NOMO-1 treated with dmso at 0.1 percent for 144 hours (cell line): Measurements from ENCODE around the gene ROBO1.
"Not testable (repeated sequence)": the region's sequence is repeated elsewhere in the genome, so short reads cannot be mapped to it uniquely, and the experiment has no call there.

Experiments used
- DNase-seq: peaks from one replicate; lab custom pipeline; 2025; ENCODE audit not compliant: unreplicated experiment; lab: John Stamatoyannopoulos, UW

Gene ROBO1

DNA sequence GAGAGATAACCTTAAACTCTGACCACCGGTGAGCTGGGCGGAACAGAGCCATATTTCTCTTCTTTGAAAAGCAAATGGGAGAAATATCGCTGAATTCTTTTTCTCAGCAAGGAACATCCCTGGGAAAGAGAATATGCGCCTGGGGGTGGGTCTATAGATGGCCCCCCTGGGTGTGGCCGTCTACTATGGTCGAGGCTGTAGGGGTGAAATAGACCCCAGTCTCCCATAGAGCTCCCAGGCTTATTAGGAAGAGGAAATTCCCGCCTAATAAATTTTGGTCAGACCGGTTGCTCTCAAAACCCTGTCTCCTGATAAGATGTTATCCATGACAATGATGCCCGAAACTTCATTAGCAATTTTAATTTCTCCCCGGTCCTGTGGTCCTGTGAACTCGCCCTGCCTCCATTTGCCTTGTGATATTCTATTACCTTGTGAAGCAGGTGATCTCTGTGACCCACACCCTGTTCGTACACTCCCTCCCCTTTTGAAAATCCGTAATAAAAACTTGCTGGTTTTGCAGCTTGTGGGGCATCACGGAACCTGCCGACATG is 441.9 kb downstream of the ROBO1 start:
- not testable (repeated sequence) for DNase-seq

DNA sequence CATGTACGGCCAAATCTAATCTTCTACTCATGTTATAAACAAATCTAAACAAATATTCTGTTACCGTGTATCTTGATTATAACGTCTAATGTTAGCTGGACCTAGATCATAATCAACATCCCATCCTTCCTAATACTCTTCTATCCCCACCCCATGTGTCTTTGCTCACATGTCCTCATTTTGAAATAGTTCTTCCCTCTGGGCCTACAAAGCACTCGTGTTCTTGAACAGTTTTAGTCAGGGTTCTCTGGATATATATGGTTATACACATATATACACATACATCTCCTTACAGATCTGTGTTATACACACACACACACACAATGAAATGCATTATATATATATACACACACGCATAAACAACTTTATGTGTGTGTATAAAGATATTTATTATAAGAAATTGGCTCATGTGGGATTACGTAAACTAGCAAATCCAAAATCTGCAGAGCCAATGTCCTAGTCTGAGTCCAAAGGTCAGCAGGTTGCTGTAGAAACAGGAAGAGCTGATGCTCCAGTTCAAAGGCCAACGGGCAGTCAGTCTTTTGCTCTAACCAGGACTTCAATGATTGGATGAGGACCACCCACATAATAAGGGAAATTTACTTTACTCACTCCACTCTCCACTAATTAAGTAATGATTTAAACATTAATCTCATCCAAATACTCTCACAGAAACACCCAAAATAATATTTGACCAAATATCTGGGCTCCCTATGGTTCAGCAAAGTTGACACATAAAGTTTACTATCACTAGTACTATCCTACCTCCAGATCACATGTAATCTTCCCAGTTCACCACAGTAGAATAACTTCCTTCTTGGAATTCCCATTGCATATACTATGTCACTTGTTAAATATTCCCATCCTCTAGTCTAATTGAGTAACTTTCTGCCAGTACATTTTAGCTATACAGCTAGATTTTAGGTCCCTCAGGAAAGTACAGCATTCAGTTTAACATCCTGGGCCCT is 450.0 kb downstream of the ROBO1 start:
- DNase-seq: no peak

DNA sequence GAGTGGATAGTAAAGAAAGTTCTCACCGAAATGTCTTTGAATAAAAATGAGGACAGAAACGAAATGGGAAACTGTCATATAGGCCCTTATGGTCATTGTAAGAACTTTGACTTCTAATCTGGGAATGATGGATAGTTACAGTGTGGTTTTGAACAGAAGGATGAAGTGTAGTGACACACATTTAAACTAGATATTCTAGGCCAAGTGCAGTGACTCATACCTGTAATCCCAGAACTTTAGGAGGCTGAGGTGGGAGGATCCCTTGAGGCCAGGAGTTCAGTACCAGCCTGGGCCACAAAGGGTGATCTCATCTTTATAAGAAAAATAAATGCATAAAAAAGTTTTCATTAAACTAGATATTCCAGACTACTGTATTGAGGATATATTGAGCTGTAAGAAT is 452.8 kb downstream of the ROBO1 start:
- no peak for DNase-seq

DNA sequence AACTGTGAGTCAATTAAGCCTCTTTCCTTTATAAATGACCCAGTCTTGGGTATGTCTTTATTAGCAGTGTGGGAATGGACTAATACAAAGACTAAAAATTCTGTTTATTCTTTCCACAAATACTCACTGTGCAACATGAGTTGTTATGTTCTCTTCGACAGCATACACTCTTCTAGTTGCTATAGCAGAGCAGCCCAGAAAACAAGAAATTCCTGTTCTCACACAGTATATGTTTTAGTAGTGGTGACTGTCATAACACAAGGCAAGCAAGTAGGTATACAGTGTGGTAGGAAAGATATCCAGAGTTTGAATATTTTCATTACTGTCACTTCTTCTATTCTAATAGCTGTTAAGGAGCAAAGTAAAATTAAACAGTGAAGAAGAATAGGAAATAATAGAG is 453.3 kb downstream of the ROBO1 start:
- DNase-seq: no peak

DNA sequence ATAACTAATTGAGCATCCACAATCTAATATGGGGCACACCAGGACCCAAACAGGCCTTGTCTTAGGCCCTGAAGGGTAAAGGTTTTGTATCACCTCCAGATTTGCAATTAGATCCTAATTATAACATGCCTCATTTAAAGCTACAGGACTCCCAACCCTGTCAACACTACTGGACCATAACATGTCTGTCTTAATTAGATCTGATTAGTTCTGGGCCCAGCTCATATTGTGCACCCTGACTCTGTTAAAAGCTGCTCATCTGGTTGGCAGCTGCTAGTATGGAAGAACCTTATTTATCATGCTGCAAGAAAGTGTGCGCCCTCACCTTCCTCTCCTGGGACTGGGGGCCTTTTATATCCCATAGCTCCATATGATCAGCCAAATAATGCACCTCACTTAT is 457.8 kb downstream of the ROBO1 start:
- DNase-seq: no peak

DNA sequence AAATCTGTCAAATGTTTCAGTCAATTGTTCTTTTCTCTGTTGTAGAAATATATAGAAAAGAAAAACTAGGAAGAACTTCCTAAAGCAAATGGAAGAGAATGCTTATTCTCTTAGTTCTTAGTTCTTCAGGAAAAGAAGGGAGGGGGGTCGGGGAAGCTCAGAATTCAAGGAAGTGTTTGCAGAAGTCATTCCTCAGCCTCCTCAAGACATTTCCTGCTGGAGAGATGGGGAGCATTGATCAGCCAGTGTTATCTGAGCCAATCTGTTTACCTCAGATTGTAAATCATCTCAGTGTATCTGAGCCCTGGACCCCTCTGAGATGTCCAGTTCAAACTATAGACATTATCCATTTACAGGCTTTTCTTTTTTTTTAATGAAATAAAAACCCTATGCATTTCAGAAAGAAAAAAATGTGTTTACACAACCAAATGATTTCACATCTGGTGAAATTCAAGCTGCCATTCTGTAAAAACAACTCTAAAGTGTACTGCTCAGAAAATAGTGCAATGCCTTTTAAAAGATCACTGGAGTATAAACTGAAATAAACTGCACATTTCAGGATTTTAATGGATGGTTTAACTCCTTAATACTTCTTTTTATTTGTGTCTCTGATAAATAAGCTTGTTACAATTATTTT is 460.7 kb downstream of the ROBO1 start:
- no peak for DNase-seq

DNA sequence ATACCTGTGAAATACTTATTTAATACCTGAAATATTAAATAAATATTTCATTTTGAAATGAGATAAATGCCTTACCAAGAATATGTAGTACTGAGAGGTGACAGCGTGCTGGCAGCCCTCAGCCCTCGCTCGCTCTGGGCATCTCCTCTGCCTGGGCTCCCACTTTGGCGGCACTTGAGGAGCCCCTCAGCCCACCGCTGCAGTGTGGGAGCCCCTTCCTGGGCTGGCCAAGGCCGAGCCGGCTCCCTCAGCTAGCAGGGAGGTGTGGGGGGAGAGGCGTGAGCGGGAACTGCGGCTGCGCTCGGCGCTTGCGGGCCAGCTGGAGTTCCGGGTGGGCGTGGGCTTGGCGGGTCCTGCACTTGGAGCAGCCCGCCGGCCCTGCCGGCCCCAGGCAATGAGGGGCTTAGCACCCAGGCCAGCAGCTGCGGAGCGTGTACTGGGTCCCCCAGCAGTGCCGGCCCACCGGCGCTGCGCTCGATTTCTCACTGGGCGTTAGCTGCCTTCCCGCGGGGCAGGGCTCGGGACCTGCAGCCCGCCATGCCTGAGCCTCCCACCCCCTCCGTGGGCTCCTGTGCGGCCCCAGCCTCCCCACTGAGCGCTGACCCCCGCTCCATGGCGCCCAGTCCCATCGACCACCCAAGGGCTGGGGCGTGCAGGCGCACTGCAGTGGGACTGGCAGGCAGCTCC is 467.7 kb downstream of the ROBO1 start:
- not testable (repeated sequence) for DNase-seq

DNA sequence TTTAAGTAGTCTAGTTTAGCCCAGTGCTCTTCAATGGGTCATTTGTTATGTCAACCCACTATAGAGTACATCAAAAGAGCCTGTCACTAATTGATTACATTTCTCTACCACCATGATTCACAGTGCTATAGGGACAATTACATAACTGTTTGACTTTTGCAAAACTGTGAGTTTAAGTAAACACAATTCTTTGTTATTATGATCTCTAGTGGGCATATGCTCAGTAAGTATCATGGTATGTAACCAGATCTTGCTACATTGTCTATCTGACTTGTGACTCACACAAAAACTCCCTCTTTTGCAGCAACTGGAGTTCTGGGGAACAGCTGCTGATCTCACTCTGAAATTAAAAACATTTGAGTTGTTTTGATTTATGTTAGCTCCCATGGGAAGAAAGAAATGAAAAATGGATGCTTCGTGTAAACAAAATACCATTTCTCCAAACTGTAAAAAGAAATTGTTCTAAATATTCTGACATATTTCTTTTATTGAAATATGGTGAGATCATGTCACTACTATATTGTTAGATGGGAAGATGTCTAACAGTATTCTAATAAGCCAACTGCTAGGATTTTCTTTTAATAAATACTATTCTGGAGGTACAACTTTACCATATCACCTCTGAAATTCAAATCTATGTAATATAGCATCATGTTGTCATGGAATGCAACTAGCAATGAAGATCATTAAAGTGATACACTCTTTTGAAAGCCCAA is 470.4 kb downstream of the ROBO1 start:
- DNase-seq: no peak

DNA sequence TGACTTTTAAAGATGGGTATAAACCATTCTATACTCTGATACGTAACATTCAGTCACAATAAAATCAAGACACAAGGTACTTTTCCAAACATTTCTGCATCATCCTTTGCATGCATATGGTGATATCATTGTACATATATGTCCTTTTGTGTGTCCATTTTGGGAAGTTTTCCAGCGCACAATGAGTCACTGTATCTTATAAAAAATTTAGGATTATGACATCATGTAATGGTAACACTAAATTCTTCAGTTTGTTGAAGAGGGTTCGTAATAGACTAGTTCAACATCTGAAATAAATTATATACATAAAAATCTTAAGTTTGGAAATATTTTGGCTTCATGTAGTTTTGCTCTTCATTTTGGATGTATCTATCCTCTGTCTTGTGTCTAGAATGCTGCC is 480.9 kb downstream of the ROBO1 start:
- no peak for DNase-seq

DNA sequence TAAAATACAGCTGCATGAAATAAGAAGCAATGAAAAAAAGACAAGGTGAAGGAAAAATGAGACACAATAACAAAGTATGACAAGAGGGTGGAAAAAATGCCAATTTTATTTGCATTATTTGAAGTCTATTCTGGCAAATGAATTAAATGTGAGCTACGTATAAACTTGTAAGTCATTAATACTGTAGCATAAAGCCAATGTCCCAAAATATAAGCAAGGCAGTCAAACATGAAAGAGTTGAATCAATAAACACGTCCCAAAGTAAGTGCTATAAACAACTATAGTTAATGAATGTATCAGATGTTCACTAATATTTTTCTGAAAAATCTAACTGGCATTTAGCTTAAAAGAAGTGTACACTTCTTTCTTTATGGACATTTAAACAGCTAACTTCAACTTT is 481.9 kb downstream of the ROBO1 start:
- no peak for DNase-seq

DNA sequence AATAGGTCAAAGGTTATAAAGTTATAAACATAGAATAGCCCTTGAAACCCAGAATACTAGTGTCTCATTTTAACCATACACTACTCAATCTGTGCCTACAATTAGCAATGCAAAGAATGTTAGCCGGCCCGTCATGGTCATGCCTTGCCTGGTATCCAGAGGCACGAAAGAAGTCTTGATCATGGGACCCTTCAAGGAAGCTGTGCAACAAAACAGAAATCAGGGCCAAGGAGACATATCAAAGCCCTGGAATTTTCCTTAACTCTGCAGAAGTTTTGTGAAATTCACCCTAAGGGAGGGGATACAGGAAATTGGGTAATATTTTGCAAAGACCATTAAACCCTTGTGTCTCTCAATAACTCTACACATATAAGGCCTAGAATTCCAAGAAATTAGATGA is 482.4 kb downstream of the ROBO1 start:
- DNase-seq: no peak

DNA sequence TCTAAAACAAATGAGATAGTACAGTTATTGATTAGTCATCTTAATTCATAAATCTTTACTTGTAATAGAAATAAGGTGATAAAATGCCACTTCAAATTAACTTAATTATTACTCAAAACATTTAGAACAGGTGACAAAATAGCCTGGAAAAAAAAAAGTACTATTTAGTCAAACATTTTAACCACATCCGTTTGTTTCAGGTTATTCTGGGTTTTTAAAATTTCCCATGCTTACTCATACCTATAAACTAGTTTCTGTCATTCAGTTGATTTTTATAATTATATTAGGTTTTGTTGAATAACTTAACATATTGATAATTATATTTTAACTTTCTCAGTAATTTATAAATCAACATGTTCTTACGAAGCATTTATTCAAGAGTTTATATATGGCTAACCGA is 483.0 kb downstream of the ROBO1 start:
- no peak for DNase-seq

DNA sequence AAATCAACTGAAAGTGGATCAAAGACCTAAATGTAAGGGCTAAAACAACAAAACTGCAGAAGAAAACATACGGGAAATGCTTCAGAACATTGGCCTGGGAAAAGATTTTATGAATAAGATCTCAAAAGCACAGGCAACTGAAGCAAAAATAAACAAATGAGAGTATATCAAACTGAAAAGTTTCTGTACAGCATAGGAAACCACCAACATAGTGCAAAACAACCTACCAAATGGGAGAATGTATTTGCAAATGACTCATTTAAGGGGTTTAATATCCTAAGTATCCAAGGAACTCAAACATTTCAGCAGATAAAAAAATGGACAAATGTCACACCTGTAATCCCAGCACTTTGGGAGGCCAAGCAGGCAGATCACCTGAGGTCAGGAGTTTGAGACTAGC is 489.1 kb downstream of the ROBO1 start:
- DNase-seq: no peak

DNA sequence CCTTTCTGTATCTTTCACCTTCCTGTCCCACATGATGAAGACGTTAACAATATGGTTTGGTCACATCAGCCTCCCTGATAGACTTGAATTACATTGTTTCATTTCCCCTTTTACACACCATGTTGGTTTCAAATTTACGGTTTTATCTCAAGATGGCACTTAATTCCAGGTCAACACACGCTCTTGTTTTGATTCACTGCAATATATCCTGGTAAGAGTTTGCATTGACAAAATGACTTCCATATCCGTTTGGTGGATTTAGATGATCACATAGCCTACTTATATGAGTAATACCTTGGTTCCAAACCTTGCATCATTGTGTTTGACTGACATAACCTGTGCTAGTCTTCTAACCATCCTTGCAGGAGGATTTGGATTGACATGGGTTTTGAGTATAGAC is 499.4 kb downstream of the ROBO1 start:
- DNase-seq: no peak

DNA sequence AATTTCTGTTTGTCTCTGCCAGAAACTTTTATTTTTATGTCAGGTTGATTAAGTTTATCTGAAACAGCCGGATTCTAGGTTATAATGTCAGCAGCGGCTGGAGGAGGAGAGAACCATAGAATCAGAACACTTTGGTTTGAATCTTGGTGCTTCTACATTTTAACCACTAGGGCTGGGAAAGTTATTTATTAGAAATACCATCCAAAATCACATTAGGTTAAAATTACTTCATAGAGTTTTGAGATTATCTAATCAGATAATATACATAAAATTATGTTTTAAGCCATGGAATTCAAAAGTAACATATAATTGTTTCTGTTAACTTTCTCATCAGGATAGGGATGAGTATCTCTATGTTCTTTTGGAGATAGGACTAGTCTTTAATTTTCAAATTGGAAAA is 502.9 kb downstream of the ROBO1 start:
- DNase-seq: no peak

DNA sequence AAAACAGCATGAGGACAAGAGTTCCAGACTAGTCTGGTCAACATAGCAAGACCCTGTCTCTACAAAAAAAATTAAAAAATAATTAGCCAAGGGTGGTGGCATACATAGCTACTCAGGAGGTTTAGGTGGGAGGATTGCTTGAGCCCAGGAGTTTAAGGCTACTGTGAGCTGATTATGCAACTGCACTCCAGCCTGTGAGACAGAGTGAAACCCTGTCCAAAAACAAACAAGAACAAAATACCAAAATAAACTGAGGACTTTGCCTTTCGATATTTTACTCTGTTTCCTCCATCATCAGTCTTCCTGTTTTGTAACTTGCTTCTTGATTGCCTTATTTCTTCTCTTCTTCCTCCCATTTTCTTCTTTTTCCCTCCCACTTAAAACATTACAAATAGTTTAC is 504.4 kb downstream of the ROBO1 start:
- DNase-seq: no peak

DNA sequence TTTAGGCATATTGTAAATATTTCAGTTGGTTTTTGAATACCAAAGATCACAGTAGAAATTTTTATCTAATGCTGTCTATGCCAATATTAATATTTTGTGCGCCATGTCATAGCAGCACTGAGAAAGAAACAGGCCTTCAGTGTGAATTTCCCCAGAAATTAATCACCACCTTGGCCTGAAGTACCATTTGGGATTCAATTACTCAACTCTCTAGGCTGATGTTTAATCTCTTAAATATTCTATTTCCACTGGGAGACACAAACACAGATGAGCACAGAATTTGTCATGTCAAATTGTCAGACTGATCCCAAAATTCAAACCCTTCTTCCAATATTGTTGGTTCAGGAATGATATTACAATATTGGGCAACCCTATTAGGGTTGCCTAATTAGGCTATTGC is 509.3 kb downstream of the ROBO1 start:
- DNase-seq: no peak

DNA sequence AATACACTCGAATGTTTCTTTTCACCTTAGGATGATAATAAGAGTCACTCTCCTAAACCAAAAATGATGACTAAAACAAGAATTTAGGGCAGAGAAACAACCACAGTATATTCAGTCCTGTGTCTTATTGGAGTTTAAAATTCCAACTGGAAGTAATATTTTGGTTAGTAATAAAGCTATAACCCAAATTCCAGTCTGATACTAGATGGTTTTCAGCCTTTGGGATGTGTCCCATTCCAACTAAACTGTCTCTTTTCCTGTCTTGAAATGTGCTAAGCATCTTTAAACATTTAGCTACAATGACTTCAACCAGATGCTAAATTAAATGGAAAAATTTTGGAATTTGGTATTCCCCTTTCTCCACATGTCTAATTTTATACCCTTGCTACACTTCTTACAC is 510.0 kb downstream of the ROBO1 start:
- no peak for DNase-seq

DNA sequence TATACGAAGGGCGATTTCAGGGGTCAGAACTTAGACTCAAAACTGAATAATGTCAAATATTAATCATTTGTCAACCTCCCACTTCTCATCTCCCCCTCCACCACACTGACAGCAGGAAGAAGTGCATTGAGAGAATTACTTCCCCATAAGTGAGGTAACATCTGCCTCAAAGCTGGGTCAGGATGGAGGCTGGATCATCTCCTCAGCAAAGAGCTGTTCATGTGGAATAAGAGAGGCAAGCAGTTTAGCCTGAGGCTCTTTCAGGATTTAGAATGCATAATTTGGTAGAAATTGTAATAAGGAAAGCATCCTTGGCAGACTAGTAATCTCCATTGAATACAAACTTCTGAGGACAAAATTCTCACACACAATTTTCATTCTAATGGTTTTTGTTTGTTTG is 512.1 kb downstream of the ROBO1 start:
- DNase-seq: peak; percentile 17

DNA sequence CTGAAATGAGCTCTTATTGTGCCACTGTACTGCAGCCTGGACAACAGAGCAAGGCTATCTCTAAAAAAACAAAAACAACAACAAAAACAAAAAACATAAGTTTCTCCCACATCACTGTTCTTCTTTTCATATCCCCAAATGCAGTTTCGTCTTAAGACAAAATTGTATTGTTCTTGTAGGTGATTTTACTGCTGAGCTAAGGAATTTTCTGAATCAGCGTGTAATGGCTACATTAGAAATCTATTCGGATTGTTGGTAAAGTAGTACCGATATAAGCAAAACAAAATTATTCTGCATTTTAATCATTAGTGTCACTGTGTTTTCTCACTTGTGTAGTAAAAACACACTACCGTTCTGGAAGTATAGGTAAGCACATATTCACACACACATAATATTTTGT is 512.5 kb downstream of the ROBO1 start:
- no peak for DNase-seq

DNA sequence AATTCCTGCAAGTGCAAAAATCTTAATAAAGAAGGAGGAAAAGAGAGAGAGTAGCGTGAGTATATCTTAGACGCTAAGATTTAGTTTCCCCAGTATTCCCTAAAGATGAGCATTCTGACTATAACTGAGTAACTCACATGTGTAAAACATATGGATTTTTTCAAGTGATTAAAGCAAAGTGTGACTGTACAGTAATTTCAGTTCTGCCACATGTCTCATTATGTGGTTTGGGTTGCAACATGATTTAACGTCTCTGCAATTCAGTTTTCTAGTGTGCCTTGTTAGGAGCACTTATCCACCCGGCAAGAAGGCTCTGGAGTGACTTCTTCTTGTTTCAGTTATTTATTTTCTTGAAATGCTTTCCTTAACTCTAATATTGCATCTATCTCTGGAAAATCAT is 514.1 kb downstream of the ROBO1 start:
- peak; percentile 79 for DNase-seq
